H4 (cell line): ENCODE measurements around the gene R3HCC1L. TPM values are rescaled to one million over a fixed set of nuclear protein-coding genes. Genes with fewer than 3 reads are reported as not detected.

Experiments used
- DNase-seq: peaks from one replicate; pipeline ENCODE4 v3.0.0-alpha.2; 2015; ENCODE audit warnings: low spot score
- total RNA-seq: library from RNA; depleted of rRNA; stranded (reverse); fragments of >200 nt; shearing (Covaris generic); gene quantifications from 2 replicates; pipeline ENCODE4 v1.2.3, GENCODE V29; 2014; rRNA removed

Gene R3HCC1L
- total RNA-seq, 1 experiment from 2014 or later = 10.5 TPM

- DNase-seq = no peak
These were observed 141.9 kb downstream of the R3HCC1L start for GRCh38 chr10:98276311-98276710.

GRCh38 chr10:98285416-98285815 lies 151.0 kb downstream of the R3HCC1L start:
- DNase-seq = no peak

GRCh38 chr10:98286419-98286818 lies 152.0 kb downstream of the R3HCC1L start:
- DNase-seq = no peak

GRCh38 chr10:98287321-98287720 lies 152.9 kb downstream of the R3HCC1L start:
- no peak for DNase-seq

- DNase-seq = no peak
These were observed 155.3 kb downstream of the R3HCC1L start for GRCh38 chr10:98289802-98290209.

GRCh38 chr10:98292971-98293370 lies 158.5 kb downstream of the R3HCC1L start:
- no peak for DNase-seq

GRCh38 chr10:98293550-98294269 lies 159.3 kb downstream of the R3HCC1L start:
- DNase-seq = peak; percentile 50

GRCh38 chr10:98294270-98294627 lies 159.8 kb downstream of the R3HCC1L start:
- no peak for DNase-seq

Other genes with a start within 250 kb of the R3HCC1L start
- 0.17 TPM in 1 of 2 replicates, not detected in the other for gene CRTAC1, start 104.0 kb upstream of the R3HCC1L start, total RNA-seq
- 0.27 TPM in 1 of 2 replicates, not detected in the other for gene LOXL4, start 133.5 kb downstream of the R3HCC1L start, total RNA-seq